GM19351 (cell line): Measurements from ENCODE around the gene ATXN1.

Source experiments
- ATAC-seq: cut with Tn5 transposase; IDR thresholded peaks from one replicate; pipeline ENCODE4 v1.9.1; 2021; ENCODE audit warnings: mild to moderate bottlenecking, moderate library complexity; ENCODE audit not compliant: unreplicated experiment

Gene ATXN1

DNA sequence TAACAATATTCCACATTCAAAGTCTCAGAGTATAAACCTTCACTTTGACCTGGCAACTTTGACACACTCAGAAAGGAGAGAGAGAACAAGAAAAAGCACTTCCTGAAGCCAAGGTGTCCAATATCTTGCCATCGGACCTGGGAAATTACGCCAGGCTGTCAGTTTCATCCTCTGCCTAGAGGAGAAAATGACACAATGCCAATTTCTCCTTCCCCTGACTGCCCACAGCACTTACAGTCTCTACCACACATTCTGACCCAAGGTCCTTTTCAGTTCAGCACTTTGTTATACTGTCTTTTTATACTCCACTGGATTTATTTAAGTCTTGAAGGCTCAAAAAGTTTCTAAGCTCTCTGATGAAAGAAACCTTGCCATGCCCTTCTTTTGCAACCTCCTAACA is 272.4 kb downstream of the ATXN1 start:
- no peak for ATAC-seq

DNA sequence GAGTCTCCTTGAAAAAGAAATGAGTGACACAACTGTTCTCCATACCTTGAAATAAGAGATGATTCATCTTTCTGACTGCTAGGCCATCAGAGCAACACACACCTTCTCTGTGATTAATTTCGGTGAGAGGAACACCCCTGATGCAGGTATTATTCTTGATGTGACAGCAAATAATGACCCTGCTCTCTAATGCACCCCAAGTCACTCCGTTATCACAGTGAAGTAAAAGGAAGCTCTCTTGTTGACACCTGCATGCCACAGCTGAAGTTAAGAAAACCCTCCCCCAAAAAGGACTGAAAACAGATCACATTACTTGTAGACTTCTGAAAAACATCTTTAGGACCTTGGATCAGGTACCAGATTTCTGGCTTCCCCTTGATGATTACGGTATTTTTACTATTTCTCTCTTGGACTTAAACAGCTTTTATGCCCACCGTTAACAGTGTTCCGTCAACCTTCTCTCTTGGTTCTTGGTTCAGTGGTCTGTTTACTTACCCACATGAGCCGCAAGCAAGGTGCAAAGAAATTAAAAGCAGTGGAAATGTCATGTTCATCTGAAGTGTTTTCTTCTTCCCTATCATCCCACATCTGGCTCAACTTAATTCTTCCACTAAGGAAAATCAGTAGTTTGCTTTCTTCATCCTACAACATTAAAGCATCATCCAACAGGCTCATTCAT is 273.1 kb downstream of the ATXN1 start:
- no peak for ATAC-seq

DNA sequence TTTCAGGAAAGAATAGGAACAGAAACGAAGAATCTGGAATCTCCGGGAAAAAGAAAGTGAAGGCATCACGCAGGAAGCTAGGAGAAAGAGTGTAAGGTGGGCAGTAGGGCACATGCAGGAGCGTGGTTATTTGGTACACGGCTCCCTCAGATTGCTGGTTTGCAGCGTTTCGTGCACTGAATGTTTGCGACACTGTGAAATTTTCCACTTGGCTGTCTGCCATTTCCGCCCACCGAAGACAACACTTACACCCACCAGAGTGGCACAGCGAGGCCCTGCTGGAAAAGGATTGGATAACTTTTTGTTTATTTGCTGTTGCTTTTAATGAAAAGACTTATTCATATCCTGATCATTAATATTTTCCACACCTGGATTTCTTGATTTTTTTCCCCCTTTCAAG is 274.6 kb downstream of the ATXN1 start:
- ATAC-seq = no peak

DNA sequence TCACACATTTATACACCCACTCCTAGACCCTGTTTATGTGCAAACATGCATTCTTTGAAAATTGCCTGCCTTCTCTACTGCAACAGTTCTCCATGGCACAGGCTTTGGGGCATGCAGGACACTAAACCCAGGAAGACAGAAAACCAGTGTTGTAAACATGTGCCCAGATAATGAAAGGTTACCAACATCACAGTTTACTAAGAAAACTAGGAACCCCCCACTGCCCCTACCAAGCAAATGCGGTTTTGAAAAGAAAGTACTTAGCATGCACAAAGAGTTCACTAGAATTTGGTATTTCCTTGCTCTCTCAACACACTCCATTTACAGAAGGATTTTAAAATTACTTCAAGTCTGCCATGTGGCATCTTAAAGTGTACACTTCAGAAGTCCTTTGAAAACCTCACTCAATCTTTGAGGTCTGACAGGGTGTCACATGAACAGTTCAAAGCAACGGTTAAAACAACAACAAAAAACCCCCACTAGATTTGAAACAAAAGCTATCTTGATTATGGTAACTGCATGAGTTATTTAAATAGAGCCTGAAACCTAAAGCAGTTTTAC is 277.9 kb downstream of the ATXN1 start:
- ATAC-seq = peak; percentile 53

DNA sequence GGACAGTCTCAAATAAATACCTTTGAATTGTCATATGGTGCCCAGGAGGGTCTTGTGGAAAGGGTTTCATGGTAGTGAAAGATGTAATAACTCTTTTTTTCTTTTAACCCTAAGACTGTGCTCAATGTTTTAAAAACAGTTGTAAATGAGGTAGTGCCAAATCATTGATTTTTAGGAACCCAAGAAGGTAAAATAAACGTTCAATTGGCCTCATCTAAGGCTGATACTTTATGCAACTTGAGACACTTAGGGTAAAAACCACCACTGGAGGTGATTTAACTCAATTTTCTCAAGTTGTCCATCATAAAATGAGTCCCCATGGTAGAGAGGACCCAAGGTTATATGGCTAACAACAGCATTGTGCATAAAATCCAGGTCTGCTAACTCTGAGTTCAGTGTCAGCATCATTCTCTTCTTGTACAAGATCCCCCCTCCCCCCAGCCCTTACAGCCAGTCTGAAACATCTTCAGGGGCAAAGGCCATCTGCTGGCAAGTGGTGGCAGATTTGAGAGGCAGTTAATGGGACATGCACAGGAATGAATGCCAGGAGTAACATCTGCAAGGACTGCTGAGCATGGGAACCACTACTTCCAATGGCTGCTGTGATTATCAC is 278.5 kb downstream of the ATXN1 start:
- no peak for ATAC-seq

DNA sequence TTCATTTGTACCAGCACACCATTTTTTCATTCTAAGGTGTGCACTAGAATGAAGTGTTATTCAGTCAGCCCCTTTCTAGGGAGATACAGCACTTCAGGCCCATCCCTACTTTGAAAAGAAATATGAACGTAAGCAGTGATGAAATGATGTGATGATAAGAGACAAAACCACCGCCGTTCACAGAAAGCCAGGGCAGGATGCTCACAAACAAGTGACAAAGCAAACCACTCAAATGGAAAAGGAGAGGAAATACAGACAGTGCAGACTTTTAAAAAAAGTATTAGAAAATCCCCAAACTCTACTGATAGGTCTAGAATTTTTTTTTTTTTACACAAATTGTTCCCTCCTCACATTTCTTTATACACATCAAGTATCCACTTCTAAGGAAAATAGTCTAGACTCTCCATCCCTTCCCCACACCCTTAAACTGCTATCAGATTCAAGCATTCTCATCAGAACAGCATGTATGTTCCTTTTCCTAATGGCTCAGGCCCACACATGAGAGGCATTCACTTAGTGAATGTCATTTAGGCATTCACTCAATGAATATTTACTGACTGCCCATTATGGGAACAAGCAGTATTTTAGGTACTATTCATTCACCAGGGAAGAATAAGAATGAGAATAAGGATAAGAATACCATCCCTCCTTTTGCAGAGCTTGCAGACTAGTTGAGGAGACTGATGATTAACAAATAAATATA is 279.4 kb downstream of the ATXN1 start:
- ATAC-seq = no peak

DNA sequence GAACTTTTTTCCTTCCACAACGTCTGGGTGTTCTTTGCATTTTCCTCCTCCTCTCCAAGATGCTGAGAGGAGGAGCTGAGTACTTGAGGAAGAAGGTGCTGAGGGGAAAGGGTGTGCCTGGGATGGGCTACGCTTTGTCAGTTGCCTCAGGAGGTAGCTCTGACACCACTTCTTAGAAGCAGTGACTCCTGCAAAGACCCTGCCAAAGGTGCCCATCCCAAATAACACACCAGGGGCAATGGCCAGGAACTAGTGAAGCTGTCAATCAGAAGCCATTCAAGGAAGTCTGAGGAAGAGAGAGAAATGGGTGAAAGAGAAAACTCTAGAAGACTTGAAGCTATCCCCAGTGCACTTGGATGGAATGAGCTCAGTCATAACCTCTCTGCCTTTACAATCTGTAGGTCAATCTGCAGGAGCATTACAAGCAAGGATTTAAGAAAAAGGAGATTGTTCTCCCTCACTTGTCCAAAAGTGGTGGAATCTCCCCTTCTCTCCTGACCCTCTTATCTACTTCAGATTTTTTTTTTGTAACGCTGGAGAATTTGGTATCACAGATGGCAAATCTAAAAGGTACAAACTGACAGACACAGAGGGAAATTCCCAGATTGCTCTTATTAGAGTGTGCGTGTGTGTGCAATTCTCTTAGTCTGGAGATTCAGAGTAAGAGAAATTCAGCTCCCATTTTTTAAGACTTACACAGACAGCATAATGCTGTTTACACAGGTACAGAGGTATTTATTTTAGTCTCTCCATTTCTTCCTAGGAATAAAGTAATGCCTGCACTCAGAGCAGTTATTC is 280.3 kb downstream of the ATXN1 start:
- ATAC-seq = no peak

DNA sequence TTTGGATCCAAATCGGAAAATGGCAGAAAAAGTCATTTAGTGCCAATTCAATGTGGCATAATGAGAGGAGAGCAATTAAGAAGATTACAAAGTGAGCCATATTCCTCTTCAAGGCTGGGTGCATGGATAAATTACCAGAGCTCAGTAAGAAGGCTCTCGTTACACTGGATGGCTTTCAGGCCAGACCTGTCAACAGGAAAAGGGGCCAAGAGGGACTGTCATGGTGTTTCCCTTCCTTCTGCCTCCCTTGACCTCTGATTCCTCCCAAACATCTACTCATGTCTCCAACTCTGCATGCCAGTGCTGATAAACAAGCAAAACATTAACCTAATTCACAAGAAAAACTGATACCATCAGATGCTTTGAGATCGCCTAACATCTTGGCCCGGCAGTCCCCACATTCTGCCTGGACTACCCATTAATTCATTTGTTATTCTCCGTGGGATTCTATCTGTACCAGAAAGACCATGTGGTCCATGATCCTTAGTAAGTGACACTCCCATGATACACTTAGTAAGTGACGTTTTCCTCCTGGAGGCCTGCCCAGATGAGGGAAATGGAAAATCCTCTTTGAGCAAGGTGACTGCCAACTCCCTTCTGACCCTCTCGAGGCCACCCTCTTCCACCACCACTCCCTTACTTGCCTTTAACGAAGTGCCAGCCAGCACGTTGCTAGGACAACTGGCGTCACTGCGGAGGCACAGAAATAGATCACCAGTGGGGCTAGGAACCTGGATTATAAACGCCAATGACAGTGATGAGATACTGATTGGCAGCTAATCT is 283.7 kb downstream of the ATXN1 start:
- ATAC-seq = no peak

DNA sequence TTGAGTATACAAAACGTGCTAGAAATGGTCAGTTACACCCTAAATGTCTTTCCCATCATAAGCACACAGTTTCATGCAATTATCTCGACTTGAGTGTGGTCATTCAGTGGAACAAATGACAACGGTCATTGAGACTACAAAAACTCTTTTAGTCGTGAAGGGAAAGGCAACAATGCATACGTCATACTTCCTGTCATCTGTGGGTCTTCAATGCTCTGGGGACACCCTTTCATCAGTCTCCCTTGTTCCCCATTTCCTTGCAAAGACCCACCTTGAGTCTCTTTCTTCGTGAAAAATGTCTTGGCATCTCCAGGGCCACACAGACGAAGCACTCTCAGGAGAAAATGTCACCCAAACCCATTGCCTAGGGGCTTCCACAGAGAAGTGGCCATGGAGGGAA is 284.4 kb downstream of the ATXN1 start:
- peak; percentile 38 for ATAC-seq

DNA sequence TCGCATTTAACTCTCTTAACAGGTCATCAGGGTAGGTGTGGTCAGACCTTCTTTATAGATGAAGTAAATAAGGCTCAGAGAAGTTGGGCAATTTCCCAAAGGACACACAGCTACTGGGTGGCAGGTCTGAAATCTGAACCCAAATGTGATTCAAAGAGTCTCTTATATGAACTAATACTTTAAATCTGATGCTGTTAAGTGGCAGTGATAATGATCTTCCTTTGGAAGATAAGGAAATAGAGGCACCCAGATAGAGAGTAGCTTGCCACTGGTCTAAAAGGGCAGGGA is 285.8 kb downstream of the ATXN1 start:
- no peak for ATAC-seq

DNA sequence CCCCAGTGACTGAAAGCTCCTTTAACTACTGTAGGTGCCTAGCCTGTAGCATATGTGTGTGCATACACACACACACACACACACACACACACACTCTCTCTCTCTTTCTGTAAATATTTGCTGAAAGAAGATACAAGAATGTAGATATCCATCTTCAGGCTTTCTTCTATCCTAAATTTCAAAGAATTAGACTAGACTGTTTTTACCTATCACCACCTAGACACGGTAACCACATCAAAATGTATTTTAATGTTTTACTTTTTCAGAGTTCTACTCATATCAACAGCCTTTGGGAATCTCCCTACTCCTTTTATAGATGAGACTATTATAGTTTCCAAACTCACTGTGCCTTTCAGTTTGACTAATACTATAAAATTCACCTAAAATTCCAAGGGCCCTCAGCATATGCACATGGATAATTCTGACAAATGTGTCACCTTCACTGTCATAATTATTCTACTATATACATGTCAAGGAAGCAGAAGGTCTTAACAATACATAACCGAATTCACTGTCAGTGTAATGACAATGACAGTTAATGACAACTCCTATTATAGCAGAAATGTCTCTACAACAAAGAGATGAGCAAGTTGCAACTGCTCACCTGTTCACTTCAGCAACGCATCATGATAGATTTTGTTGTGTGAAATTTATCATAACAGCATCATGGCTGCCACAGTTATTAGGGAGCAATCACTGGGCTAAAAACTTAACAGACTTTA is 286.3 kb downstream of the ATXN1 start:
- no peak for ATAC-seq

DNA sequence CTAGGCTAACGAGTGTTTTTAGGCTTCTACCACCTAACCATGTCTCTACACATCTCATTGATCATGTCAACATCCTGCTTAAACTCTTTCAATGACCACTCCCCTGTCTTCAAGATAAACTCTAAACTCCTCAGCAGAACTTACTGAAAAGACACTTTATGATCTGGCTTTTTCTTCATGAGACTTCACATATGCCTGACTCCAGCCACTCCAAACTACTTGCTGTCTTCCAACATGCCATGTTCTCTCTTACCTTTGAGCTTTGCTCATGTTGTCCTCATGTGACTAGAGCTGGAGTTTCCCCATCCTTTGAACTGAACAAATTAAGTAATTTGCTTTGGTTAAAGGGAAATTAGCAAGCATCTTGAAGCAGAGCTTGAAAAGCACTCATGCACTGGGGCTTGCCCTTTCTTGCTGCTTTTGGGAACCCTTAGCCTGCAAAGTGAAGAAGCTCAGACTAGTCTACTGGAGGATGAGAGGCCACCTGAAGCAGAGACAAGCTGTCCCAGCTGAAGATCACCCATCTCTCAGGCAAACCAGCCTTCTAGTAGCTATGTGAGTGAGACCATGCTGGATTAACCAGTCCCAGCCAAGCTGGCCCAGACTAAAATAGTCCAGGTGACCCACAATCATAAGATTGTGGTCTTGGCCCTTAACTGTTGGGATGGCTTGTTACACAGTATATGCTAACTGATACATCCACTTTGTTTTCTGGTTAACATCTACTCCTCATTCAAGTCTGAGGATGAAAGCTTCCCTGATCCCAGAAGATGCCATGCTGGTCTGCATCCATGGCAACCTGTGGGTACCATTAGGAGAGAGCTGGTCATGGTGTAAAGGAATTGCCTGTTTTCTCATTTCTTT is 287.1 kb downstream of the ATXN1 start:
- ATAC-seq = no peak

DNA sequence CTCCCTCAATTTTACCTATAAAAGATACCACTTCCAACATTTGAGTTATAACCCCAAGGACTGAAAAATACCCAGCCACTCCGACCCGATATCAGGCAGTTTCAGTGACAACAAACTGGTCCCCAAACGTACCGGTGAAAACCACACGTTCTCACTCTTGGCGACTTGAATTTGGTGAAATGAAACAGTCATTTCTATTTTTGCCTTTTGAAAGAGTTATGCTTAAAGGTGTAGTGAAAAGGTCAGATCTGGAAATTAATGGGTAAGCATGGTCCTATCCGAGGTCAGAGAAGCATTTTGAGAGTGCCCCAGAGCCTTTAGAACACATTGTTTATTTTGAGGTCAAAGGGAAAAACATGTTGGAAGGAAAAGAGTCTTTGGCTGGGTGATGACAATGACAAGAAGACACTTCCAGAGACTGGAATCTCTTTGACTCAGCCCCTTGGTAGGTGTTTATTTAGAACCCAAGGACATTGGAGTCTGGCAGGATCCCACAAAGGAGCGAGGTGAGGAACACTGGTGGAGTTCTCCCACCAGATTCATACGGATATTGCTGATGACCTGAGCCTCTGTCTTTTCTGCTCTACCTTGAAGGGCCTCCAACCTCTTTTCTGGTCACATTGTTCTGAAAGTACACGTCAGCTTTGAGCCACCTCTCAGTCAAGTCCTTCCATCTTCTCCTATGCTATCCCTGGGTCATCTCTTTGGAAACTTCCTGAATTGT is 287.9 kb downstream of the ATXN1 start:
- ATAC-seq = peak; percentile 50

DNA sequence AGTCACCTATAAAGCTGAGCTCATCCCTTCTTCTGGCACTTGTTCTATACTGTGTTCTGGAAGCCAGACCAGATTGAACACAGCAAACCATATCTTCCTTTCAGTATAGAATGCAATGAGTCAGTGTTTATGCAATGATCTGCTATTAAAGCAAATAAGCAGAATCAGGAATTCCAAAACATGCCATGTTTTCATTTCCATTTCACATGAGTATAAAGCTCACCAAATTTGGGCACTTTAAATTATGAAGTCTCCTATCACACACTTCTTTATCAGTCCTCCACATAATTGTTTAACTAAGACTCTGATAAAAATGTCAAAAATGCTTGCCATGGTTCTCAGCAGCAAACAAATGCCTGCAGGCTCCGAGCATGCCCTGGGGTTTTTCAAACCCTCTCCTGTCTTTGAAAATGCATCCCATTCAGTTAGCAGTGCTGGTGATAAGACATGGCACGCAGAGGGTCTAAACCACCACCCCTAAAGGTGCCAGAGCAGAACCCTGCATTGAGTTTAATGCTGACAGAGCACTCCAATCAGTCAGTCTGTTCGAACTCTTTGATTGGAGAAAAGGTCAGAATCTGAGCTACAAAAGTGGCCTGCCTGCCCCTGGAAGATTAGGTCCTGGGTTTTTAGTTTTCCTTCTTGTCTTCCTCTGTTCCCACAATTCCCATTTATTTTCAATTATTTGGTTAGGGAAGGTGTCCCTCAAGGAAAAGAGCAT is 288.8 kb downstream of the ATXN1 start:
- ATAC-seq = no peak

DNA sequence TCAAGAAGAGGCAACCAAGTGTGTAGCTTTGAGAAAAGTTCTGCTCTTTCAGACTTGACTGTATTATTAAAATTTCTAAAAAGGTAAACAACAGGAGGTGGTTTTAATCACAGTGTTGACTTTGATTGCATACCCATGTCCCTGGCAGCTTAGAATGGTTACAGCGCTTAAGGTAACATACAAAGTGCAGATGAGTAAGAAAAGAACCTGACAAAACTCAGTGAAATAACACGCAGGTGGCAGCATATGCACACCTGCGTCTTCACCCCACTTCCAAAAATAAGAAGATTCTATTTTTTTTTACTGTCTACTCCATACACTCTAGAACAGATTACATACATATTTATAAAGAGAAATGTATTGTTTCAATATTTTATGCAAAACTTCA is 289.4 kb downstream of the ATXN1 start:
- ATAC-seq = no peak

DNA sequence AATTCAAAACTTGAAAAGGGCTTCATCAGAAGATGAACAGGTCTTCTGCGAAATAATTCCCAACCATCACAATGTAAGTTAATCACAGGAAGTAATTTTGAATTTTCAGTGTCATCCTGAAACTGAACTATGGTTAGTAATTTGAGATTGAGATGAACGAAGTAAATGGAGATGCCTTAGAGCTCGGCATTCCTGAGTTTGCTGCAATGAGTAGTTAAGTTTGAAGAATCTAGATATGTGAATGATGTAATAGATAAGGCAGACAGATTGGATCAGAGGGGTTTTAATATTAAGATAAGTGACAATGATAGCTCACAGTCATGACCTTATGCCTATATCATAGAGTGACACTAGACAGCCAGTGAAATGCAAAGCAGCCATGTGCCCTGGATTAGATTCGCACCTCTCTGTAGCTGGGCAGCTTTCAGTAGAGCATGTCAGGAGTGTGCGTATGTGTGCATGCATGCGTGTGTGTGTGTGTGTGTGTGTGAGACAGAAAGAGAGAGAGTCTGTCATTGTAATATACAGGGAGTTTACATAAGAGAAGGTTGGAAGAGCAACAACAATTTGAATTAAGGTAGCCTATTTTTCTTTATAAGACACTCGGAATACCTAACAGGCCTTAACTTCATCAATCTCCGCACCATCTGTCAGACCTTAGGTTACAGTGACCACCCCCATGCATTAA is 289.9 kb downstream of the ATXN1 start:
- ATAC-seq = peak; percentile 56

DNA sequence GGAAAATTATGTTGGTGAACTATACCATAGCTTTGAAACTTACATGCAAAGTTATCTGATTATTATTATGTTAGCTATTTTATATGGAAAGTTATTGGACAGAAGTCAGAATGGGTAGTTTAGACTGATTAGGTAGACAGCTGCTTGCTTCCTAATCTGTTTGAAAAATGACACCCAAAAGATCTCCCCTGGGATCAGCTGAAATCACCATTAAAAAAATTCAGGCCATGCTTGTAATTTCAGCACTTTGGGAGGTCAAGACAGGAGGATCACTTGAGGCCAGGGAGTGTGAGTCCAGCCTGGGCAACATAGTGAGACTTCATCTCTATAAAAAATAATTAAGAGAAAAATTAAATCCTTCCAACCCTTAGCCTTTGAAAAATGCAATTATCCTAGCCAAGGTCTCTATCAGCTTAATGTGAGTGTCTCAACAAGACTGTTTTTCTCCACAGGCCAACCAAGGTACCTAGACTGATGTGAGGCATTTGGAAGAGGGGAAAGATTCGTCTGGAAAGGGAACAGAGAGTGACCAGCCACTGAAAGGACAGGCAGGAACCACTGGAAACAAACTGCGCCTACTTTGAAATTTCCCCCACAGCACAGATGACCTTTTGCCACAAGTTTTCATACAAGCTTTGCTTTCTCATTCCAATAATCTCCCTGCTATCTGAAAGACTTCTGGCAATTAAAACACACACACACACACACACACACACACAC is 290.6 kb downstream of the ATXN1 start:
- no peak for ATAC-seq
